ENCODE measurements around the gene RASGRF1. TPM values are rescaled to one million over a fixed set of nuclear protein-coding genes. Genes with fewer than 3 reads are reported as not detected.
A peak's percentile ranks its signal among the peaks of the same experiment; 100 is the strongest.

RASGRF1 gene
- total RNA-seq, 1 donor from 2014 or later = not detected

DNA sequence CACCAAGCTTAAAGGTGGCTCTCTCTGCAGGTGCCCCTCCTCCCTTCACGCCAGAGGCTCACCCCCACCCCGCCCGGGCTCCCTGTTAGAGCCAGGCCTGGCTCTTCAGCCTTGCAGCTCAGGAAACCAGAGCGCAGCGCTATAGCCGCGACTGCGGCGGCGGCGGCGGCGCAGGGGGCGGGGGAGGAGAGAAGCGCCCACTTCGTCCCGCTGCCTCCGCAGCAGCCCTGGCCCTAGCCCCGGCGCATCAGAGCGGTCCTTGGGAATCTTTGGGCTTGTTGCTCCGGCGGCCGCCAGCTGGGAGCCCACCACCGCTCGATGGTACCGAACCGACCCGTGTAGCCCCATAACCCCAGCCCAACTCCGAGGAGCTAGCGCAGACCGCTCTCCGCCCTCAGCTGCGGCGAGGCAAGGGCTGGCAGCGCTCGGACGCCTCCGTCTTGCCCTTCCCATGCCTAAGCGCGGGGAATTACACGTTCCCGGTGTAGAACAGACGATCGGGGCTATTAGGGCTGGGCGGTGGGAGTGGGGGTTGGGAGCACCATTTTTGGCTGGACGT, 1.2 kb downstream of the RASGRF1 start:
- intact Hi-C loops (cut with micrococcal nuclease) = no loop called here
- no peak for DNase-seq
- Histone ChIP-seq H3K36me3 (no peaks in the 10 kb centered on the region), H3K27ac (replicated peaks) (no peak overlapping the region), H3K4me3 (peak overlapping the region; percentile 50), H3K9me3 (replicated peaks) (no peaks in the 10 kb centered on the region), H3K27me3 (ENCODE audit: low read depth) (peaks cover 95% of the 10 kb centered on the region), H3K4me1 (peaks cover 25% of the 10 kb centered on the region)
- TF ChIP-seq CTCF (IDR thresholded peaks at IDR 0.05; ENCODE audit: borderline replicate concordance) = no peak

DNA sequence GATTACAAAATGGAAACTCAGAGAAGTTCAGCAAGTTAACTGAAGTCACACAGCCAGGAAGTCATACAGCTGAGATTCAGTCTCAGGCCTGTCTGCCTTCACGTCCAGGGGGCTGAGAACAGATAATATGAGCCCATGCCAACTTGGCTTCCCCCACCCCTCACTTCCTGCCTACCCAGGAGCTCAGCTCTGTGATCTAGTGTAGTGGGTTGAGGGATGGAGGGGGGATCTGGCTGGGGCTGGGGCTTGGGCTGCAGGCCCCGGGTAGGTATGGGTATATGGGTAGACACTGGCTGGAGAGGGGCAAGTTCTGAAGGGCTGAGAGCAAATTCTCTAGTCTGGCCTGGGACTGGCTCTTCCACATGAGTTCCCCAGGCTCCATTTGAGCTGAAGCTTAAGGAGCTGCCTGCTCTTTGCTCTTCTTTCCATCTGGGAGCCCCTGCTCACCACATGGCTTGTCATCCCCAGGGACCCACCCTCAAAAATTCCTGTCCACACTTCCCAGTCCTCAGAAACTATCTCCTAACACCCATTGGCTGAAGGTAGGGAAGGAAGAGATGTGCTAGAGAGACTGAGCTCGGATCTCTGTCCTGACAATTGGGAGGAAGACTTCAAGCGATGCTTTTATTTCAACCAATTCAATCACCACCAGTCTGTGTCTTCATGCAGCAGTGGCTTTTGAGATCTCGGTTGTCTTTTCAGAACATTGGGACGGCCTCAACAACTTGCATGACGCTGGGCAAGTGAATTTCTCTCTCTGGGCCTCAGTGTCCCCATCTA, 2.0 kb downstream of the RASGRF1 start:
- no peak overlapping the region for H3K27ac ChIP-seq (replicated peaks)
- peaks cover 25% of the 10 kb centered on the region for H3K4me1 ChIP-seq
- intact Hi-C loops (cut with micrococcal nuclease) = no loop called here
- H3K9me3 ChIP-seq (replicated peaks) = no peaks in the 10 kb centered on the region
- TF ChIP-seq CTCF (IDR thresholded peaks at IDR 0.05; ENCODE audit: borderline replicate concordance) = no peak
- DNase-seq = no peak
- no peaks in the 10 kb centered on the region for H3K36me3 ChIP-seq
- H3K4me3 ChIP-seq = no peak overlapping the region
- peaks cover 95% of the 10 kb centered on the region for H3K27me3 ChIP-seq (ENCODE audit: low read depth)

DNA sequence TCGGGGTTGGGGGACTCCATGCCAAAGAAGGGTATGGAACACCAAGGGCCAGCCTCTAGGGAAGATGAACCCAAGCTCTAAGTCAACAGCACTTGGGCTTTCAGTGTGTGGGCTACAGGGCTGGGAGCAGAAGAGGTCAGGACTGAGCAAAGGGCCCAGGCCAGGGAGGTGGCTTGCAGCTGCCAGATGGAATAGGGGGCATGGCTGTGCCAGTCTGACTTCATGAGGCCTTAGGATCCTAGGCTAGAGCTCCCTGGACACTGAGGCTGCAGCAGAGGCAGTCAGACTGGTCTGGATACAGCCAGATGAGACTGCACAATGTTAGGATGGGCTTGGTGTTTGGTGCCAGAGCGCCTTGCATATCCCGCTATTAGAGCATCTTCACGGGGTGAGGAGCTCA, 3.8 kb downstream of the RASGRF1 start:
- Histone ChIP-seq H3K4me3 (no peak overlapping the region), H3K36me3 (no peaks in the 10 kb centered on the region), H3K9me3 (replicated peaks) (no peaks in the 10 kb centered on the region), H3K27me3 (ENCODE audit: low read depth) (peaks cover 90% of the 10 kb centered on the region), H3K27ac (replicated peaks) (no peak overlapping the region), H3K4me1 (peaks cover 25% of the 10 kb centered on the region)
- intact Hi-C loops (cut with micrococcal nuclease) = no loop called here
- DNase-seq = no peak
- no peak for TF ChIP-seq CTCF (IDR thresholded peaks at IDR 0.05; ENCODE audit: borderline replicate concordance)

DNA sequence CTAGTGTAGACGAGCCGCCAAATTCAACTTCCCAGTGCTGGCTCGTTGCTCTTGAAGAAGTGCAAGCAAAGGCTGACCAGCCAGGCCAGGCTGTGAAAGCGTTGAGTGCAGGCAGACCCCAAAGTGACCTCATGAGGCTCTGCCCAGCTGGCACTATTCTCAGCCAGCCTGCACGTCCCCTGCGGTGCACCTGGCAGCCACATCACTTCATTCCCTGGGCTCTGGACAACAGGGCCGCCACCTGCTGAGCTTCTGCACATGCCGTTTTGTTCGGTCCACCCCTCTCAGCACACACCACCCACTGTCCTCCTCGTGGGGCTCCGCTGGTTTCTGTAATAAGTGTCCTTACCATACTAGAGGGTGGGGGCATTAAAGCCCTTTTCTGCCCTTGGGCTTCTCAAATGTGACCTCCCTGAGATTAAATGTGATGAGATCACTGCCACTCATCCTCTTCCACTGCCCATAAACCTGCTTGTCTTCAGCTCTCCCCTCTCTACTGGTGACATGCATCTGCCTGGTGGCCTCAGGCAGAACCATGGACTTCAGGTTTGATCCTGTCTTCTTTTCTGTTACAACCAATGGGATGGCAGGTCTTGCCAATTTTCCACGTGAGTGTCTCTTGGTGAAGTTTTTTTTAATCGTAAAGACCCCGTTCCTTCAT, 6.1 kb downstream of the RASGRF1 start:
- Histone ChIP-seq H3K4me3 (no peak overlapping the region), H3K27ac (replicated peaks) (no peak overlapping the region), H3K27me3 (ENCODE audit: low read depth) (peaks cover 67% of the 10 kb centered on the region), H3K36me3 (no peaks in the 10 kb centered on the region), H3K9me3 (replicated peaks) (no peaks in the 10 kb centered on the region), H3K4me1 (peaks cover 3% of the 10 kb centered on the region)
- TF ChIP-seq CTCF (IDR thresholded peaks at IDR 0.05; ENCODE audit: borderline replicate concordance) = no peak
- intact Hi-C loops (cut with micrococcal nuclease) = no loop called here
- no peak for DNase-seq

DNA sequence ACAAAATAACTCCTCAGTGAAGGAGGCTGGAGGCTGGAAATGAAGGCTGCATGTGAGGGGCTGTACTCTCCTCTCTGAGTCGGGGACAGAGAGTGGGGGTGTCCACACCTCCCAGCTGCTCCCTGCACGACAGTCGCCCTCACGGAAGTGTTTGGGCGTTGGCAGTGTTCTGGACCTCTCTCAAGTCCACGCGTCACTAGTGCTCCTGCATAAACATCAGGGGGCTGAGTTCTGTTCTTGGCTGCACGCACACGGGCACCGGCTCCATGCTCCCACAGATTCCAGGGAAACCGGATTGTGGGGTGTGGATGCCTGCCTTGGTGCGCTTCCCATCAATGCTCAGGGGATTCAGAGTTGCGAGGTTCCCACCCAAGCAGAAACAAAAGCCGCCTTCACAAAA, 7.4 kb downstream of the RASGRF1 start:
- no peaks in the 10 kb centered on the region for H3K36me3 ChIP-seq
- no peak overlapping the region for H3K27ac ChIP-seq (replicated peaks)
- H3K9me3 ChIP-seq (replicated peaks) = no peaks in the 10 kb centered on the region
- H3K4me1 ChIP-seq = no peaks in the 10 kb centered on the region
- no peak overlapping the region for H3K4me3 ChIP-seq
- peaks cover 55% of the 10 kb centered on the region for H3K27me3 ChIP-seq (ENCODE audit: low read depth)
- TF ChIP-seq CTCF (IDR thresholded peaks at IDR 0.05; ENCODE audit: borderline replicate concordance) = no peak
- intact Hi-C loops (cut with micrococcal nuclease) = no loop called here
- no peak for DNase-seq

Data from left ventricle myocardium inferior (tissue), 1 donor.